HG03558 (cell line): ENCODE measurements around the gene TCF15.

Experiments used
- ATAC-seq: cut with Tn5 transposase; IDR thresholded peaks from one replicate; pipeline ENCODE4 v1.9.1; 2021; ENCODE audit warnings: moderate number of reproducible peaks; ENCODE audit not compliant: unreplicated experiment; ENCODE audit errors: extremely low read depth

The TCF15 gene, protein sequence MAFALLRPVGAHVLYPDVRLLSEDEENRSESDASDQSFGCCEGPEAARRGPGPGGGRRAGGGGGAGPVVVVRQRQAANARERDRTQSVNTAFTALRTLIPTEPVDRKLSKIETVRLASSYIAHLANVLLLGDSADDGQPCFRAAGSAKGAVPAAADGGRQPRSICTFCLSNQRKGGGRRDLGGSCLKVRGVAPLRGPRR

DNA sequence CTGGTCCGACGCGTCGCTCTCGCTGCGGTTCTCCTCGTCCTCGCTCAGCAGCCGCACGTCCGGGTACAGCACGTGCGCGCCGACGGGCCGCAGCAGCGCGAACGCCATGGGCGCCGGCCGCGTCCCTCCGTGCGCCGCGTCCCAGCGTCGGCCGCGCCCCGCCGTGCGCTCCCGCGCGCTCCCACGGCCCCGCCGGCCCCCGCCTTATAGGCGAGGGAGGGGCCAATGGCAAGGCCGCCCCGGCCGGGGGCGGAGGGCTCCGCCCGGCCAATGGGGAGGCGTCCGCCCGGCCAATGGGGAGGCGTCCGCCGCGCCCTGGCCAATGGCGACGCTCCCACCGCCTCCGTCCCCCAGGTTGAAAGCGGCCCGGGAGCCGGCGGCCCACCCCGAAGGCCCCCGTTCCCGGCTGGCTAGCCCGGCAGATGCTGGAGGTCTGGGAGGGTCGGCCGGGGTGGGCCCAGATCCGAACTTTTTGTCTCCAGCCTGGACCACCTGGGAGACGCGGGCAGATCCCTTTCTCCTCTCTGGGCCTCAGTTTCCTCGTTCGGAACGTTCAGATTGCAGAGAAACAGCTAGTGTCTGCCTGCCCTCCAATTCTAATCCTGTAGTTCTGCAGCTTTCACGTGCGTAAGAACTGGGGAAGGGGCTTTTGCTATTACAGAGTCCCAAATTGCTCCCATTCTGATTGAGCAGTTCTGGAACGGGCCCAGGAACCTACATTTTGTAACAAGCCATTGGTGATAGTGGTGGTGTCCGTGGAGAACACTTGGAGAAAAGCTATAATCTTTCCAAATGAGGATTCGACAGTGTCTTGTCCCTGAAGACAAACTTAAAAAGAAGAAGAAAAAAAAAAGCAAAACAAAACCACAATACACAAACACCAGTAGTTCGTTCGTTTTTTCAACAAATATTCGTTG lies at the start of gene TCF15:
Gene TCF15 (minus strand): TSS at position 180 of the 917 bp plus-strand sequence. CDS start 72 bp downstream, at position 108.
- ATAC-seq: no peak

DNA sequence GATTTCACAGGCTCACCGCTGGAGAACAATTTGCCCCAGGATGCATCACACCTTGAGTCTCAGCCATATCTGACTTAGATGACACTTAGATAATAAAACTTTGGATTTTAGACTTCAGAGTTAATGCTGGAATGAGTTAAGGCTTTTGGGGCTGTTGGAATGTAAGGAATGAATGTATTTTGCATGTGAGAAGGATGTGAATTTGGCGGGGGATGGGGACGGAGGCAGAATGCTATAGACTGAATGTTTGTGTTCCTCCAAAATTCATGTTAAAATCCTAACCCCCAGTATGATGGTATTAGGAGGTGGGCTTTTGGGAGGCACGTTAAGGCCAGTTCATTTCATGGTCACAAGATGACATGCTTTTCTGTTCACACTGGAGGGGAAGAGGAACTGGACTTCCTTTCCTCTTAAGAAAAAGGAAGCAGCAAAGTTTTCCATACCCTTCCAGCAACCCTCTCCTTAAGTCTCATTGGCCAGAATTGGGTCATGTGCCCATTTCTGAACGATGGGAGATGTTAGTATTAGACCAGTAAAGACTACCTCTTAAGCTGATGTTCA lies 48.7 kb upstream of the TCF15 start:
- no peak for ATAC-seq

DNA sequence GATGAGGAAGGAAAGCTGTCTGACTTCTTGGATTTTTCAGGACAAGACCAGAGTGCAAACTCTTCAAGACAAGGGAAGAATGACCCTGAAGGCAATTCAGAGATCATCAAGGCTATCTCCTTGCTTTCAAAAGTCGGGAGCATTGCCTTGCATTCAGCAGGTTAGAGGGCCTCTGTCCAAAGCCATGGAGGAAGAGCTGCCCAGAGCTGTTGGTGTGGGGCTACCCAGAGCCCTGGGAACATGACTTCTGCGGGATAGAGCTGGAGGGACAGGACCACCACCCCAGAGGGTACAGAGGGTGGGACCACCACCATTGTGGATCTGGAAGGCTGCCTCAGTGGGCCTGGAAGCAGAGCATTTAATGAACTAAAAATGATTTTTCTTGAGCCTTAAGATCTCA lies 48.1 kb upstream of the TCF15 start:
- ATAC-seq: no peak

DNA sequence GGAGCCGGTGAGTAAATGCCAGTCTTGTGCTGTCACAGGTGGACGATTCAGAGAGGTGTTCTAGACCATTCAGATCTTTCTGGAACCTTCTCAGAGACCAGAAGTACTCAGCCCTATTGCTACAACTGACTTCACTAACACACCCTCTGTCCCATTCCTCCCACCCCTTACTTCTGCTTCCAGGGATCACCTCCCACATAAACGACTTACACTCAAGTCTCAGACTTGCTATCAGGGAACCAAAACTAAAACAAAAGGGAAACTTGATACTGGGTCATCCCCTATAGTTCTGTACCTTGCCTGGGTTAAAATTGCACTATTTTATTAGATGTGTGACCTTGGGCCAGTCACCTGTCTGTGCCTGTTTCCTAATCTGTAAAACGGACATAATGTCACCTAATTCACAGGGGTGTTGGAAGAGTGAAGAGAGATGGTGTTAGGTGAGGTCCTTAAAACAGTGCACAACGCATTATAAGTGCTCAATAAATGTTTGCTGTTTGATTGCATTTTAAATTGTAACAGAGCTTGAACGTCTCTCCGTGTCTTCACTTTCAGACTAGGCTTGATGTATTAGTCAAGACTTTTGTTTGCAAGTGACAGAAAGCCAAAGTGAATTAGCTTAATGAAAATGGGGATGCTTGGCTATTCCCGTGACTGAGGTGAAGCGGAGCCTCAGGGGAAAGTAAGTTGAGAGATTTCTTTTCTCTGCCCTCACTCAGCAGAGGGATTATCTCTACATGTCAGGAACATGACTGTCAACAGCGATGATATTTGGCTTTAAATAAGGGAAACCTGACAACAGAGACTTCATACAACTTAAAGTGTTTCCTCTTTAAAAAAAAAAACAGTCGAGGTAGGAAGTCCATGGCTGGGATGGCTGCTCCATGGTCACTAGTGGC lies 45.9 kb upstream of the TCF15 start:
- ATAC-seq: no peak

DNA sequence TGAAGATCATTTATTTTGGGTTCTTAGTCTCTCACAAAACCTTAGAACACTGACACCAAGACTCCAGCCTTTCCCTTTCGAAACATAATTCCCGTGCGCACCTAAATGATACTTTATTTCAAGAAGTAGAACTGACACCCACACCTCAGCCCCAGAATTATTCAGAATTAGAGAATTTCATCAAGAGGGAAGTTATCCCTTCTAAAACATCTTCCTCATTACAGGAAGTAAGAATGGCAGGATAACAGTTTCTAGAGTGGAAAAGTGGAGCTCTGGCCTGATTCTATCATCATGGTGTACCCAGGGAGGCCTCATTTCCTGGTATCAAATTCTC lies 44.3 kb upstream of the TCF15 start:
- no peak for ATAC-seq

DNA sequence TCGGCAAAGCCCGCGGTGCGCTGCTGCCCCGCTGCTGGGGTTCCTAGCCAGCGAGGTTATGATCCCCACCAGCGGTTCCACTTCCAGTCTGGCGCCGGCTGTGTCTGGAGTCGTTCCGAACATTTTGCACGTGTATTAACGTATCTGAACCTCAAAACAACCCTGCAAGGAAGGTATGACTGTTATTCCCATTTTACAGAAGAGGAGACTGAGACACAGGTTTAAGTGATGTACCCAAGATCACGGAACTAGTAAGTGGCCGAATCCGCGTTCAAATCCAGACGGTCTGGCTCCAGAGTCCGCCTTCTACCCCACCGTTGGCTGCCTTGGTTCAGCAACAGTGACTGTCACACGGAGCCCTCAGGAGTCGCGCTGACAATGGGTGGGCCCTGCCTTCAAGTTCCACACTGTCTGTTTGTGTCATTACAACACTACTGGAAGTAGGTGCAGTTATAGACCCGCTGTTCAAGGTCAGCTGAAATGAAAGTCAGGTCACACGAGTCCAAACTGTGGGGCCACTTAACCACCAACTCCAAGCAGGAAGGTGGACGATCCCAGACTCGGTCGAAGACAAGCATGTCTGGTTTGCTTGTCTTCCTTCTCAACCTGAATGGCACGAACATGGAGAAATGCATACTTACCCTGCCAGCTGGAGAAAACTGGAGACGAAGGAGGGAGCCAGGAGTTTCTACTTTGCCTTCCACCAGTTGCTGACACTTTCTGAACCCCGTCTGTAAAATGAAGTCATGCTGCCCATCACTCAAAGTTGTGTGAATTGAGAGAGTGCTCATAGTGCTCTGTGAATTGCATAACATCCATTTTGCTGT lies 43.7 kb upstream of the TCF15 start:
- no peak for ATAC-seq

DNA sequence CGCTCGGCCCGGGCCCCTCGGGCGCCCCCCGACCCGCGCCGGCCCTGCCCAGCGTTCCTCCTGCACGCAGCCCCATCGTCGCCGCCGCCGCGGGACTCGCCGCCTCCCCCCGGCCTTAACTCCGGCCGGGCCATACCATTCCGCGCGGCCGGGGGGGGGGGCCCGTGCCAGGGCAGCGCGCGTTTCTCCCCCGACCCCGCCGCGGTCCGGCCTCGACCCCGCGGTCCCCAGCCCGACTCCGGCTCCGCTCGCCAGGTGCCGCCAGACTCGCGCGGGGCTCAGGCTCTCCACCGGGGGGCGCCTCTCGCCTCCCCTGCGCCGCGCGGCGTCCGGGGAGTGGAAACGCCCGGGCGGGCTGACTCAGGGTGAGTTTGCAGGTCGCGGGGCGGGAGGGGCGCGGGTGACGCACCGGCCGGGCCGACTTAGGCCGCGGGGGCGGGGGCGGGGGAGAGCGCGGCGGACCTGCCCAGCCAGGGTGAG lies 43.0 kb upstream of the TCF15 start, which contains the start of gene SRXN1:
Gene SRXN1 (minus strand): TSS at position 91 of the 480 bp plus-strand sequence. CDS start 15 bp downstream, at position 76.
- peak; percentile 87 for ATAC-seq

DNA sequence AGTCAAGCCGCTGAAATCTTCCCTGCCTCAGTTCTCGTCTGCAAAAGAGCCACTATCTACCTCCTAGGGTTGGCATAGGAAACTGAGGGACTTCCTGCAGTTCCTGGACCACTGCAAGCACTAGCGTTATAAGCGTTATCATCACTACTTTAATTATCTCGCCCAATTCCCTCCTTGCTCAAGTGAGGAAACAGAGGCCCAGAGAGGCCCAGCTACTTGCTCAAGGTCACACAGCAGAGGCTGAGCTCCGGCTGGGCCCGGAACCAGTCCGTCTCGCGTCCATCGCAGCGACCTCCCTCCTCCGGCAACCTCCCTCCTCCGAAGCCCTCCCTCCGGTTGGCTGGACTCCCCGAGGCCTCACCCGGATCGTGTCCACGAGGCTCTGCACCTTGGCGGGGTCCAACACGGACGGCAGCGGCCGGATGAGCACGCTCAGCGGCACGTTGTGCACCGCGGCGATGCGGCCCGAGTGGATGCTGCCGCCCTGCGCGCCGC lies 42.6 kb upstream of the TCF15 start:
- ATAC-seq: no peak

DNA sequence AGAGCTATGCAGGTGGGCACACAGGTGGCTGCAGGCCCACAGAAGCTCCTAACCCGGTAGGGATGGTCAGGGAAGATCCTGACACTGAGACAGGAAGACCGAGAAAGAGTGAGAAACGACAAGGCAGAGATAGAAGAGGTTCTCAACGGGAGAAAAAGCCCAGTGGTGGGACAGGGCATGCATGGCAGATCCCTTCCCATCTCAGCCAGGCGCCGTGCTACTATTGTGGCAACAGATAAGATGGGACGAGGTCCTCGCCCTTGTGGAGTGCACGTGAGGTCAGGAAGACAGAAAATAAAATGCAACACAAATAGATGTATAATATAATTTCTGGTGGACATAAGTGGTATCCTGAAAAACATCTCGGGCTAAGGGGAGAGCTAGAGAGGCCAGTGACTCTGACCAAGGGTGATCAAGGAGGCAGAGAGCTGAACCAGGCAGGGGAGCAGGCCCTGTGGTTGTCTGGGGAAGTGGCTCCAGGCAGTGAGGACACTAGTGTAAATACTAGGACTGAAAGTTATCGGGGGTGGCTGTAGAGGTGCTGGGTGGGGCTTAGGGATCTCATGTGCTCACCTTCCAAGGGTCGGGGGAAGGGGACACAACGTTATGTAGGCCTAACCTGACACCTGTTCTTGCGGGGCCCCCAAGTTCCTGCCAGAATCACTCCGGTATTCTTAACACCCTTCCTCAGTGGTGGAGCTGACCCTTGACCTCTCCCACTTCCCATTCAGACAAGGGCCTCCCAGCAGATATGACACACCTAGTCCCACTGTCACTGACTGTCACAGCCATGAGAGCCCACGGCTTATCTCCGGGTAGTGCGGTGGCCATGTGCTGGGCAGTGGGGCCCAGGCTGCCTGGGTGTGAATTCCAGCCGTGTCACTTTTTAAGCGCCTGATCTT lies 41.9 kb upstream of the TCF15 start:
- no peak for ATAC-seq

DNA sequence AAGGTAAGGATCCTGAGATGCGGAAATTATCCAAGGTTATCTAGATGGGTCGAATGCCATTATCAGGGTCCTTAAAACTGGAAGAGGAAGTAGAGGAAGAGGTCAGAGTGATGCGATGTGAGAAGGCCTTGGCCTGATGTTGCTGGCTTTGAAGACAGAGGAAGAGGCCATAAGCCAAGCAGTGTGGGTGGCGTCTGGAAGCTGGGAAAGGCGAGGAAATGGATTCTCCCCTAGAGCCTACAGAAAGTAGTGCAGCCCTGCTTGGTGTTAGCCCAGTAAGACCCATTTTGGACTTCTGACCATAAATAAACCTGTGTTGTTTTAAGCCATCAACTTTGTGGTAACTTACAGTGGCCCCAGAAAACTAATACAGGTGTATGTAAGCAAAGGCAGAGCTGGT lies 40.8 kb upstream of the TCF15 start:
- ATAC-seq: no peak

DNA sequence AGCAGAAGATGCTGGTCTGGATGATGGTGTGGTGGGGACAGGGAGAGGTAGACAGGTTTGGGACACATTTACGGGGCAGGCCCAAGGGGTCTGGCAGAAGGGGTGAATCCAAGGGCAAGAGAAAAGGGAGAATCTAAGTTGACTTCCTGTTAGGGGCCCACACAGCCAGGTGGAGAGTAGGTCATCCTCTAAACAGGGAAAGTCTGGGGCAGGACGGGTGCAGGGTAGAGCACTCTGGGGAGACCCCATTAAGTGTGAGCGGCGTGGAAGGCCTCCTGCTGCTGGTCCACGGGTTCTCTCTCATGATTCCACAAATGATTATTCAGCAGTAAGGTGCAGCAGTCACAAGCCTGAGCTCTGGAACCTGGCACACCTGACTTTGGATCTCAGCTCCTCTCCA lies 40.2 kb upstream of the TCF15 start:
- ATAC-seq: no peak

DNA sequence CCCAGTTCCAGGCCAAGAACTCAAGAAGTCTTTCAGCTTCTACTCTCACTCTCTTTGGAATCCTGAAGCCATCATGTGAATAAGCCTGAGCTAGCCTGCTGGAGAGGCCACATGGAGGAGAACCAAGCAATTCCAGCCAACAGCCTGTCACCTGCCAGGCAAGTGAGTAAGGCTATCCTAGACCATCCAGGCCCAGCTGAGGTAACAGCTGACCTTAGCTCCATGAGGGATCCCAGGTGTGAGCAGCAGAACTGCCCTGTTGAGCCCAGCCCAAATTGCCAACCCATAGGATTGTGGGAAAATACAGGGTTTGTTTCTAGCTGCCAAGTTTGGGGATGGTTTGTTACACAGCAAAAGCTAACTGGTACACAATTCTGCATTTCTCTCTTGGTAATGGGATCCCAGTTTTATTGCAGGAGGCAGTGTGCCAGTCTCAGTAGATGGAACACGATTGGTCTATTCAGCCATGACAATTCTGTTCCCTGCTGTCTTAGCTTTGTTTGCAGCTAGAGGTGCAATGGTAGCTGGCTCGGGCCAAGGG lies 37.4 kb upstream of the TCF15 start:
- ATAC-seq: no peak

DNA sequence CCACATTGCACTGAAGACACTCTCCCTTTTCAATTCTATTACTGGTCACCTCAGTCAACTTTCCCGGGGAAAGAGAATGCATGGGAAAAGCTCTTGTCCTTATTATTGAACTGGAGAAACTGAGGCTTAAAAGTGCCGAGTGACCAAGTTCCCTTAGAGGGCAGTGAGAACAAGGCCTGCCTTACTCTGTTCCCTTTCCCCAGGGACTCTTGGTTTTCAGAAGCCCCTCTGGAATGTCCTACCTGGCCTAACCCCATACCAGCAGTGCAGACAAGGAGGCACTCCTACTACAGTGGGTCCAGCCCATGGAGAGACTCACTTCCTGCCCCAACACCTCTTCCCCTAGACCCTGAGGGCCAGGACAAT lies 36.7 kb upstream of the TCF15 start:
- ATAC-seq: no peak

DNA sequence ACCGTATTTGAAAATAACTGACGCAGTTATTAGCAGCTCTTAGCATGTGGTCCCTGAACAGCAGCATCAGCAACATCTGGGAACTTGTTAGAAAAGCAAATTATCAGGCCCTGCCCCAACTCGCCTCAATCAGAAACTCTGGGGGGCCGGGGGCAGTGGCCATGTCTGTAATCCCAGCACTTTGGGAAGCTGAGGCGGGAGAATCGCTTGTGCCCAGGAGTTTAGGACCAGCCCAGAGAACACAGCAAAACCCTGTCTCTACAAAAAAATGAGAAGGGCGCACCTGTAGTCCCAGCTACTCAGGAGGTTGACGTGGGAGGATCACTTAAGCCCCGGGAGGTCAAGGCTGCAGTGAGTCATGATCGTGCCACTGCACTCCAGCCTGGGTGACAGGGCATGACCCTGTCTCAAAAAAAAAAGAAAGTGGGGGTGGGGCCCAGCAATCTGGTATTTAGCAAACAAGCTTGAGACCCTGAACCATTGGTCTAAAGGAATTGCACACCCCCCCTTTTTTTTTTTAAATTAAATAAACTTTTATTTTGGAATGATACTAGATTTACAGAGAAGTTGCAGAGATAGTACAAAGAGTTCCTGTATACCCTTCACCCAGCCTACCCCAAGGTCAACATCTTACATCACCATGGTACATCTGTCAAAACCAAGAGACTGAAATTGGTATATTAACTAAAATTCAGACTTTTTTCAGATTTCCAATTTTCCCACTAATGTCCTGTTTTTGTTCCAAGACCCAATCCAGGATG lies 36.2 kb upstream of the TCF15 start:
- no peak for ATAC-seq

DNA sequence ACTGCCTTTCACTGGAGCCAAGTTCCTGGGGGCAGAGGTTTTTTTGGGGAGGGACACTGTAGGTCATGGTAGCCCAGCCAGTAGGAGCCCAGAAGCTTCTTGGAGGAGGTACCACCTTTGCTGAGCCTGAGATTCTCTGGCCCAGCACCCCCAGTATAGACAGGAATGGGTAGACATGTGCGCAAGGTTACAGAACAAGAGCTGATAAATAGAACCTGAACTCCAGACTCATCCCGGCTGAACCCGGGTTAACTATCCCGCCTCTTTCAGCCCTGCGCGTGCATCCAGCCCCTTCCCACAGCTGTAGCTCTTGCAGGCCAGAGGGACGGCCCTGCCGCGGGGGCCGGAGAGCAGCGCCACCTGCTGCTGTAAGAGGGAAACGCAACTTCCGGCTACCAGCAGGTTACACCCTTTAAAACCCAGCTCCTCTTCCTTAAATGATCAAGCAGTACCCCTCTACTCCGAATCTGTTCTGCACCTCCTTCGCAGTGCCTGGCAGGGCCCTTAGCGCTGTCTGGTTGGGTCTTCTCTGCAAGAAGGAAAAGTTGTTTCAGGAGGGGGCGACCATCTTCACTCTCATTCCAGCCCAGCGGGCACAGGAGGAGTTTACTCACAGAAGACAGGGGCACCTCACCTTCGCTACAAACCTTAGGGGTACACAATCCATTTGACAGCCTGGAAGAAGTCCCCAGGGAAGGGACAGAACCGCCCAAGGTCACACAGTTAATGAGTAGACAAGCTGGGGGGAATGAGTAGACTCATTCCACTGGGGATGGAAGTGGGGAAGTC lies 35.4 kb upstream of the TCF15 start:
- ATAC-seq: no peak

DNA sequence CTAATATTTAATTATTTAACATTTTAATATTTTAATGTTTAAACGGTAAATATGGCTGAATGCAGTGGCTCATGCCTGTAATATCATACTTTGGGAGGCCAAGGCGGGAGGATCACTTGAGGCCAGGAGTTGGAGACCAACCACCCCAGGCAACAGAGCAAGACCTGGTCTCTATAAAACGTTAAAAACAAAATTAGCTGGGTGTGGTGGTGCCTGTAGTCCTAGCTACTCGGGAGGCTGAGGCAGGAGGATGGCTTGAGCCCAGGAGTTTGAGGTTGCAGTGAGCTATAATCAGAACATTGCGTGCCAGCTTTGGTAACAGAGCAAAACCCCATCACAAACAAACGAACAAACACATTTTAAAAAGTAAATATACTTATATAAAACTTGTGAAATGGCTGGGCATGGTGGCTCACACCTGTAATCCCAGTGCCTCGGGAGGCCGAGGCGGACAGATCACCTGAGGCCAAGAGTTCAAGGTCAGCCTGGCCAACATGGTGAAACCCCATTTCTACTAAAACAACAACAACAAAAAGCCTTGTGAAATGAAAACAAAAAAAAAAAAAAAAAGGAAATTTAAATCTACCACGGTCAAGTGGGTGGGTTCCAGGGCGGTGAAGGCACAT lies 34.7 kb upstream of the TCF15 start:
- no peak for ATAC-seq
